WTC11 (cell line): ENCODE data around the gene LIPM. TPM values are rescaled to one million over a fixed set of nuclear protein-coding genes. Genes with fewer than 3 reads are reported as not detected.

Source experiments
- ATAC-seq: fragments of 200-7000 bp; cut with Tn5 transposase; 2 replicates; pipeline ENCODE4 v1.10.0; 2021; ENCODE audit warnings: mild to moderate bottlenecking, moderate library complexity
- CTCF ChIA-PET: fragments of 300-600 bp; sonication (Branson Sonifier 250); formaldehyde crosslinking; loops from one replicate; lab custom pipeline; 2021; ENCODE audit warnings: antibody characterized with exemption; lab: Charles Lee
- POLR2A ChIA-PET: fragments of 350-600 bp; sonication (Branson Sonifier 250); formaldehyde crosslinking; loops from one replicate; lab custom pipeline; 2021; ENCODE audit warnings: antibody characterized with exemption; lab: Charles Lee
- DNase-seq: peaks from one replicate; pipeline ENCODE4 v3.0.0; 2021; ENCODE audit warnings: low spot score
- H3K27ac Mint-ChIP-seq: 2 replicates; pipeline ENCODE4 v1.8.0; 2021; ENCODE audit warnings: mixed read lengths
- H3K27me3 Mint-ChIP-seq: 2 replicates; pipeline ENCODE4 v1.8.0; 2021; ENCODE audit warnings: low read depth, mild to moderate bottlenecking, moderate library complexity, mixed read lengths
- H3K36me3 Mint-ChIP-seq: 2 replicates; pipeline ENCODE4 v1.8.0; 2021; ENCODE audit warnings: mixed read lengths
- H3K4me1 Mint-ChIP-seq: 2 replicates; pipeline ENCODE4 v1.8.0; 2022; ENCODE audit warnings: mixed read lengths
- H3K4me3 Mint-ChIP-seq: 2 replicates; pipeline ENCODE4 v1.8.0; 2021; ENCODE audit warnings: mild to moderate bottlenecking, moderate library complexity, mixed read lengths
- H3K9me3 Mint-ChIP-seq: 2 replicates; pipeline ENCODE4 v1.8.0; 2021; ENCODE audit warnings: mixed read lengths
- ARID4B ChIP-seq: sonication (generic); formaldehyde crosslinking; IDR thresholded peaks from 2 replicates; pipeline ENCODE4 v1.8.0; 2023; ENCODE audit warnings: missing genetic modification reagents, mild to moderate bottlenecking, borderline replicate concordance
- CREM ChIP-seq: sonication (generic); formaldehyde crosslinking; IDR thresholded peaks from 2 replicates; pipeline ENCODE4 v1.8.1; 2022; ENCODE audit warnings: mild to moderate bottlenecking, missing genetic modification reagents, moderate library complexity
- ELF4 ChIP-seq: sonication (generic); formaldehyde crosslinking; IDR thresholded peaks from 2 replicates; pipeline ENCODE4 v1.8.1; 2022; ENCODE audit warnings: low read depth, mild to moderate bottlenecking, moderate library complexity, missing genetic modification reagents
- ESRRA ChIP-seq: sonication (generic); formaldehyde crosslinking; IDR thresholded peaks from 2 replicates; pipeline ENCODE4 v1.8.1; 2022; ENCODE audit warnings: mild to moderate bottlenecking, missing genetic modification reagents, borderline replicate concordance
- GABPB1 ChIP-seq: sonication (generic); formaldehyde crosslinking; IDR thresholded peaks from 2 replicates; pipeline ENCODE4 v1.8.1; 2023; ENCODE audit warnings: mild to moderate bottlenecking, missing genetic modification reagents
- IRF2 ChIP-seq: sonication (generic); formaldehyde crosslinking; IDR thresholded peaks from 2 replicates; pipeline ENCODE4 v1.8.0; 2022; ENCODE audit warnings: low read depth, missing genetic modification reagents, borderline replicate concordance
- NFATC4 ChIP-seq: fragments of 250-450 bp; sonication (Bioruptor Pico); IDR thresholded peaks from 2 replicates; pipeline ENCODE4 v1.9.0; 2021; ENCODE audit warnings: mild to moderate bottlenecking
- PRDM15 ChIP-seq: sonication (generic); formaldehyde crosslinking; IDR thresholded peaks from 2 replicates; pipeline ENCODE4 v1.8.0; 2022; ENCODE audit warnings: missing genetic modification reagents
- RELA ChIP-seq: sonication (generic); formaldehyde crosslinking; IDR thresholded peaks from 2 replicates; pipeline ENCODE4 v1.8.1; 2022; ENCODE audit warnings: missing genetic modification reagents, mild to moderate bottlenecking, borderline replicate concordance
- SMAD3 ChIP-seq: sonication (generic); formaldehyde crosslinking; IDR thresholded peaks from 2 replicates; pipeline ENCODE4 v1.8.0; 2022; ENCODE audit warnings: missing genetic modification reagents, mild to moderate bottlenecking, borderline replicate concordance
- USF2 ChIP-seq: sonication (generic); formaldehyde crosslinking; IDR thresholded peaks from 2 replicates; pipeline ENCODE4 v1.8.1; 2023; ENCODE audit warnings: mild to moderate bottlenecking, missing genetic modification reagents, moderate library complexity
- ZNF671 ChIP-seq: fragments of 250-450 bp; sonication (Bioruptor Pico); IDR thresholded peaks from 2 replicates; pipeline ENCODE4 v1.8.0; 2021; ENCODE audit warnings: mild to moderate bottlenecking
- total RNA-seq: library from RNA; stranded (reverse); gene quantifications from 3 replicates; pipeline ENCODE4 v1.2.3, GENCODE V29; 2021
- TF ChIP-seq, protein P1 (sequence below): sonication (generic); formaldehyde crosslinking; IDR thresholded peaks from 2 replicates; pipeline ENCODE4 v1.8.1; 2023; ENCODE audit warnings: mild to moderate bottlenecking, missing genetic modification reagents
- TF ChIP-seq, protein P2 (sequence below): fragments of 250-450 bp; sonication (Bioruptor Pico); IDR thresholded peaks from 2 replicates; pipeline ENCODE4 v1.9.0; 2021; ENCODE audit warnings: mild to moderate bottlenecking
- TF ChIP-seq, protein P3 (sequence below): sonication (generic); formaldehyde crosslinking; IDR thresholded peaks from 2 replicates; pipeline ENCODE4 v1.8.1; 2023; ENCODE audit warnings: mild to moderate bottlenecking, missing genetic modification reagents, moderate library complexity

Gene LIPM
- total RNA-seq, 1 experiment from 2014 or later: not detected

DNA sequence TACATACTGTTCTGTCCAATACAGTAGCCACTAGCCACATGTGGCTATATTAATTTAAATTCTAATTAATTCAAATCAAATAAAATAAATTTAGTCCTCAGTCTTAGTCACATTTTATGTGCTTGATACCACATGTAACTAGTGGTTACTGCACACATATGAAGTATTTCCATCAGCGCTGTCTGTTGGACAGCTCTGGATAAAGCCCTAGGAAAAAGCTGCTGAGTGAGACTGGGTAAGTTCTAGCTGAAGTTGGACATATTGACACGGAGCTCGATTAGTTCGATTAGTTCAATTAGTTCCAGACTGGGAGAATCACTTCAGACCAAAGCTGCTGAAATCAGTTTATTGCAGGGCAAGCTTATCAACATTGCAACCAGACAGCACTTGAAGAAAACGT is 15.1 kb upstream of the LIPM start:
- Mint-ChIP-seq H3K27ac (no peak overlapping the region), H3K36me3 (no peaks in the 10 kb centered on the region), H3K27me3 (no peaks in the 10 kb centered on the region), H3K9me3 (0 out of 2 replicates have a peak, but pooled peaks cover 4% of the 10 kb centered on the region), H3K4me3 (no peak overlapping the region), H3K4me1 (peaks cover 6% of the 10 kb centered on the region; the same call in 1 of the 2 replicates)
- DNase-seq: no peak
- ATAC-seq: no peak
- CTCF ChIA-PET: interaction anchor here (3.3 kb wide), 1 partner anchor 59 kb away, joined by 24 read pairs; no protein-coding TSS in a partner anchor
- POLR2A ChIA-PET: no interaction called here
- TF ChIP-seq, protein P1, sequence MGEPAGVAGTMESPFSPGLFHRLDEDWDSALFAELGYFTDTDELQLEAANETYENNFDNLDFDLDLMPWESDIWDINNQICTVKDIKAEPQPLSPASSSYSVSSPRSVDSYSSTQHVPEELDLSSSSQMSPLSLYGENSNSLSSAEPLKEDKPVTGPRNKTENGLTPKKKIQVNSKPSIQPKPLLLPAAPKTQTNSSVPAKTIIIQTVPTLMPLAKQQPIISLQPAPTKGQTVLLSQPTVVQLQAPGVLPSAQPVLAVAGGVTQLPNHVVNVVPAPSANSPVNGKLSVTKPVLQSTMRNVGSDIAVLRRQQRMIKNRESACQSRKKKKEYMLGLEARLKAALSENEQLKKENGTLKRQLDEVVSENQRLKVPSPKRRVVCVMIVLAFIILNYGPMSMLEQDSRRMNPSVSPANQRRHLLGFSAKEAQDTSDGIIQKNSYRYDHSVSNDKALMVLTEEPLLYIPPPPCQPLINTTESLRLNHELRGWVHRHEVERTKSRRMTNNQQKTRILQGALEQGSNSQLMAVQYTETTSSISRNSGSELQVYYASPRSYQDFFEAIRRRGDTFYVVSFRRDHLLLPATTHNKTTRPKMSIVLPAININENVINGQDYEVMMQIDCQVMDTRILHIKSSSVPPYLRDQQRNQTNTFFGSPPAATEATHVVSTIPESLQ (CRISPR knock-in tag): no peak
- TF ChIP-seq CREM (no peak), ESRRA (CRISPR knock-in tag) (no peak), USF2 (CRISPR knock-in tag) (no peak), PRDM15 (CRISPR knock-in tag) (no peak), NFATC4 (CRISPR knock-in tag) (no peak), IRF2 (CRISPR knock-in tag) (no peak), ARID4B (CRISPR knock-in tag) (no peak), ELF4 (CRISPR knock-in tag) (no peak)
- TF ChIP-seq, protein P2, sequence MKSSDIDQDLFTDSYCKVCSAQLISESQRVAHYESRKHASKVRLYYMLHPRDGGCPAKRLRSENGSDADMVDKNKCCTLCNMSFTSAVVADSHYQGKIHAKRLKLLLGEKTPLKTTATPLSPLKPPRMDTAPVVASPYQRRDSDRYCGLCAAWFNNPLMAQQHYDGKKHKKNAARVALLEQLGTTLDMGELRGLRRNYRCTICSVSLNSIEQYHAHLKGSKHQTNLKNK (CRISPR knock-in tag): no peak

DNA sequence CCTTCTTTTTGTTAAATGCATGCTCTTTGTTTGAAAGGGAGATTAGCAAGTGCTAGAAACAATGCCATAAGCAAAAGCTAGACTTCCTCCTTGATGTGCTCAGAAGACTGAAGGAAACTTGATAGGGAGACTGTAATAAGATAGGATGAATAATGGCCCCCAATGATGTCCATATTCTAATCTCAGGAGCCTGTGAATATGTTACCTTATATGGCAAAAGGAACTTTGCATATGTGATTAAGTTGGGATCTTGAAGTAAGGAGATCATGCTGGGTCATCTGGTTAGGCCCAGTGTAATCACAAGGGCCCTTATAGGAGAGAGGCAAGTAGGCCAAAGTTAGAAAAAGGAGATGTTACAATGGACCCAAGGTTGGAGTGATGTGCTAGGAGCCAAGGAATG is 13.6 kb upstream of the LIPM start:
- H3K27ac Mint-ChIP-seq: no peak overlapping the region
- CTCF ChIA-PET: interaction anchor here (3.3 kb wide), 1 partner anchor 60 kb away, joined by 24 read pairs; no protein-coding TSS in a partner anchor
- peak; percentile 29 for ATAC-seq

More for the DNA sequence above, 13.6 kb upstream of the LIPM start:
- H3K4me1 Mint-ChIP-seq: peaks cover 6% of the 10 kb centered on the region; the same call in 1 of the 2 replicates
- no peaks in the 10 kb centered on the region for H3K36me3 Mint-ChIP-seq
- H3K27me3 Mint-ChIP-seq: no peaks in the 10 kb centered on the region
- POLR2A ChIA-PET: no interaction called here
- TF ChIP-seq SMAD3 (CRISPR knock-in tag) (no peak), RELA (no peak), GABPB1 (CRISPR knock-in tag) (no peak), ZNF671 (CRISPR knock-in tag) (no peak)
- TF ChIP-seq, protein P3, sequence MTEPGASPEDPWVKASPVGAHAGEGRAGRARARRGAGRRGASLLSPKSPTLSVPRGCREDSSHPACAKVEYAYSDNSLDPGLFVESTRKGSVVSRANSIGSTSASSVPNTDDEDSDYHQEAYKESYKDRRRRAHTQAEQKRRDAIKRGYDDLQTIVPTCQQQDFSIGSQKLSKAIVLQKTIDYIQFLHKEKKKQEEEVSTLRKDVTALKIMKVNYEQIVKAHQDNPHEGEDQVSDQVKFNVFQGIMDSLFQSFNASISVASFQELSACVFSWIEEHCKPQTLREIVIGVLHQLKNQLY (CRISPR knock-in tag): no peak
- TF ChIP-seq, all 79 proteins: peak for 0
- H3K4me3 Mint-ChIP-seq: no peak overlapping the region
- DNase-seq: no peak
- 0 out of 2 replicates have a peak, but pooled peaks cover 4% of the 10 kb centered on the region for H3K9me3 Mint-ChIP-seq
